ENCODE results near the gene PDZD7. TPM values are rescaled to one million over a fixed set of nuclear protein-coding genes. Genes with fewer than 3 reads are reported as not detected.
A peak's percentile ranks its signal among the peaks of the same experiment; 100 is the strongest.

PDZD7 gene
- total RNA-seq, 3 donors from 2014 or later = 0.28 to 0.43 TPM; not detected in 1

DNA sequence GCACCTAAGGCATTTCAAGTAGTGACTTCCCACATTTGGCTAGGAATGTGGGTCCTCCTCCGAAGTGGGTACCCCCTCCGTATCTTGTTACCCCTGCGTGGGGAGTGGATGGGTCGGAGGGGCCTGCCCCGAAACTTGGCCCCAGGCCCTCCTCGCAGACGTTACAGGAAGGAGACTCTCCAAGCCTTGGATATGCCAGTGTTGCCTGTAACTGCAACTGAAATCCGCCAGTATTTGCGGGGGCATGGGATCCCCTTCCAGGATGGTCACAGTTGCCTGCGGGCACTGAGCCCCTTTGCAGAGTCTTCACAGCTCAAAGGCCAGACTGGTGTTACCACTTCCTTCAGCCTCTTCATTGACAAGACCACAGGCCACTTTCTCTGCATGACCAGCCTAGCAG is 42.8 kb downstream of the PDZD7 start:
- Histone ChIP-seq H3K4me3 (no peak overlapping the region), H3K4me1 (ENCODE audit: low read depth) (peaks cover 23% of the 10 kb centered on the region), H3K9me3 (no peaks in the 10 kb centered on the region), H3K36me3 (ENCODE audit: low read depth) (no peaks in the 10 kb centered on the region)
- intact Hi-C loops (cut with DNase I, micrococcal nuclease) = no loop called here
- ATAC-seq = no peak
- no peak for DNase-seq
- TF ChIP-seq CTCF (IDR thresholded peaks at IDR 0.05) = no peak

DNA sequence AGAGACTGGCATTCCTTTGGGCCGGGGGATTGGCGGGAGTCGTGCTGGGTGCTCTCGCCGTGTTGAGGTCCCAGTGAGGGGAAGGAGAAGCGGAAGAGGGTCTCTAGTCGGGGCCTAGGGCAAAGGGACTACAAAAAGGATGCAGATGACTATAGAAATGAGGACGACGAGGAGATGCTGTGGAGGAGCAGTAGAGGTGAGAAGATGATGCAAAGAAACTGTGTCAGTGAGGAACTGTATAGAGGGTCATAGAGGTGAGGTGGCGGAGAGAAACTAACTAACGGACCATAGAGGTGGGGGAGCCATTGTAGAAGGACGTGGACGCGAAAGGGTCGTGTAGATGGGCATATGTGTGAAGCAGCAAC is 43.3 kb downstream of the PDZD7 start:
- Histone ChIP-seq H3K4me3 (peak overlapping the region; percentile 87), H3K36me3 (ENCODE audit: low read depth) (no peaks in the 10 kb centered on the region), H3K9me3 (no peaks in the 10 kb centered on the region), H3K4me1 (ENCODE audit: low read depth) (peaks cover 23% of the 10 kb centered on the region)
- intact Hi-C loops (cut with DNase I, micrococcal nuclease) = no loop called here
- ATAC-seq (no peak), DNase-seq (no peak)
- TF ChIP-seq CTCF (IDR thresholded peaks at IDR 0.05) = no peak

DNA sequence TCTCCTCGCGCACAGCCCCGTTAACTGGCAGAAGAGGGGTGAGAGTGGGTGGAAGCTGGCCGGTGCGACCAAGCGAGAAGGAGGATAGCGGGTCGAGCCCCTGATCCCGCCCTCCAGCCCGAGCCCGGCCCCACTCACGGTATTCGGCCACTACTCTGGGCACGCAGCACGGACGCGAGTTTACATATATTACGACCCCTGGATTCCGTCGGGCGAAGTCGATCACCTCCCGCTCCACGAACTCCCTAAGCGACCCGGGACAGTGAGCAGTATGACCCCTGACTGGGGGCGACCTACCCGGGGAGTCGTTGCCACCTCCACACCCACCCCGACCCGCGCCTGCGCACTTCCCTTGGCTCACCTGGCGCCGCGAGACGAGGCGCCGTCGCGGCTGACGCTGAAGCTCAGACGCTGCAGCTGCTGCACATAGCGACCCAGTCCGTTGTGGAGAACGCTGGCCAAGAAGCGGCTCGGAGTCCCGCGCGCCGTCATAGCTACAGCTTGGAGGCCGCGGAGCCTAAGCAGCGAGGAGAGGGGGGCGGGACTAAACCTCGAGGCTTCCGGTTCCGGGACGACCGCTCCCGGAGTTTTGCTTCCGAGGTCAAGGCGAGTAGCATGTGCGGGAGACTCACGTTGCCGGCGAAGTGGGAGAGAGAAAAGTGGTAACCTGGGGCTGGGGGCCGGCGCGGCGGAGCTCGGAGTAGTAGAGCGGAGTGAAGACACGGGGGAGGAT is 43.8 kb downstream of the PDZD7 start, which contains the start of the genes MRPL43 and TWNK:
Gene MRPL43, minus strand, starts transcription at position 546 of the 733 bp plus-strand sequence. Its CDS starts 54 bp downstream, at position 492.
Gene TWNK, plus strand, starts transcription at position 592 of the 733 bp plus-strand sequence. CDS start 668 bp downstream, outside the sequence.
- TF ChIP-seq CTCF (IDR thresholded peaks at IDR 0.05) = no peak
- no peaks in the 10 kb centered on the region for H3K36me3 ChIP-seq (ENCODE audit: low read depth)
- intact Hi-C loops (cut with DNase I, micrococcal nuclease) = no loop called here
- ATAC-seq = peak; percentile 93
- H3K4me3 ChIP-seq = peak within 1 kb of the TSS; percentile 87
- H3K4me1 ChIP-seq (ENCODE audit: low read depth) = peaks cover 23% of the 10 kb centered on the region
- H3K9me3 ChIP-seq = no peaks in the 10 kb centered on the region
- DNase-seq = peak; percentile 90 to 93 (median 90)

DNA sequence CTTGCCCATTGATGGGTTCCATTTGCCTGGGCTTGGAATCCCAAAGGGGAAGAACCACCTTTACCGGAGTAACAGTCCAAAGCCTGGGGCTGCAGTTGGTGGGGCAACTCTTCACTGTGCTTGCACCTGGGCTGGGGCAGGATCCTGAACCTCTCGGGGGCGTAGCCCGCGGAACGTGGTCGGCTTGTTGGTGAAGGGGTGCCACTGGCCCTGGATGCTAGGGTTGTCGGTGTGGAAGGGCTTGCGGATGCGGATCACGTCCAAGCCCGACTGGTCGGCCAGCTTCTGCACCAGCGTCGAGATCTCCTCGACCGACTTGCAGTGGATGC is 44.3 kb downstream of the PDZD7 start:
- ATAC-seq = peak; percentile 30
- H3K4me1 ChIP-seq (ENCODE audit: low read depth) = peaks cover 23% of the 10 kb centered on the region
- DNase-seq = no peak
- intact Hi-C loops (cut with DNase I, micrococcal nuclease) = no loop called here
- no peaks in the 10 kb centered on the region for H3K9me3 ChIP-seq
- H3K36me3 ChIP-seq (ENCODE audit: low read depth) = peaks cover under 1% of the 10 kb centered on the region
- peak overlapping the region; percentile 87 for H3K4me3 ChIP-seq
- no peak for TF ChIP-seq CTCF (IDR thresholded peaks at IDR 0.05)

DNA sequence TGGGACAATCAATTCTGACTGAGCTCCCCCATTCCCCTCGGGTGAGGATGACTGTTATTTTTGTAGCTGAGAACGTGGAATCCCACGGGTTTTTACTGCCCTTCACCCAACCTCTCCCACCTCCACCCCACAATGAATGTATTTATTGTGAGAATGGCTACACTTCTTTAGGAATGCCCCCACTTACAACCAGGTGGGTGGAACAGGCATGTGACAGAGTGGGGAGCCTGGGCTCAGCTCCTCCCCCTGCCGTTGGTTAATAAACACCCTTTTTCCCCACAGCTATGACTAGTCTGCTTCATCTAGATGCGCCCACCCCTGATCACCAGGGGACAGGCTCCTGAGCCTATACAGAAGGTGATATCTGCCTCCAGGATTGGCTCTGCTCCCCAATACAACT is 45.6 kb downstream of the PDZD7 start:
- H3K9me3 ChIP-seq = no peaks in the 10 kb centered on the region
- H3K36me3 ChIP-seq (ENCODE audit: low read depth) = peaks cover 7% of the 10 kb centered on the region
- H3K4me3 ChIP-seq = no peak overlapping the region
- no peak for ATAC-seq
- TF ChIP-seq CTCF (IDR thresholded peaks at IDR 0.05) = no peak
- no peak for DNase-seq
- intact Hi-C loops (cut with DNase I, micrococcal nuclease) = no loop called here
- H3K4me1 ChIP-seq (ENCODE audit: low read depth) = peaks cover 23% of the 10 kb centered on the region
